GM19035 (cell line): ENCODE measurements around the gene ZNF862.

ENCODE experiments used
- ATAC-seq: cut with Tn5 transposase; IDR thresholded peaks from one replicate; pipeline ENCODE4 v1.9.1; 2021; ENCODE audit not compliant: unreplicated experiment

The ZNF862 gene

DNA sequence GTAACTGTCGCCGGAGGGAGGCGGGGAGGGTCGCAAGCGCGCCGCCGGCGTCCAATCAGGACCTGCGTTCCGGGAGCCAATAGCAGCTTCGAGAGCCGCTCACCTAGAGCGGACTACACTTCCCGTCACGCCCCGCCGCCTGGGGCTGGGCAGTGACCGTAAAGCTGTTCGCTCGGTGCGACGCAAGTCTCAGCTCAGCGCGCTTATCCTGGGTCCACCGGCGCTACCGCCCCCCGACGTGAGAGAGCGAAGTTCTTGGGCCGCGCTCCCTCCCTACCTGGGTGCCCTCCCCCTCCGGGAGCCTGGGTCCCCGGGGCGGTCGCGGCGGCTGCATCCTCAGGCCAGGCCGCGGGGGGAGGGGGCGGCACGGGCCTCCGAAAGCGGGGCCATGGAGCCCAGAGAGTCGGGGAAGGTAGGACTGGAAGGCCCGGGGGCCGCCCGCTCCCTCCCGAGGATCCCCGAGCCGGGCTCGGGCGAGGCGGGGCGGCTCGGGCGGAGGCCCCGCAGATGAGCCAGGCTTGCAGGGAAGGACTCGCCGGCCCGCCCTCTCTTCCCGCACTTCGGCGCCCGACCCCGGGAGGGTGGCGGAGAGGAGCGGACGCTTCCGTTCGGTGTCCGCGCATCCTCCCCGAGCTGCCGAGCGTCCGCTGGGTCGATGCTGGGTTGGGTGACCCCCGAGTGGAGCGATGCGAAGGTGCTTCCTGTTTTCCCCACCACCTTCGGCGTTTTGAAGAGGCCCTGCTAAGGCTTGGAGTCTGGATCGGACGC is at the start of gene ZNF862:
TSS of gene ZNF862 (plus strand) at position 152 of the 768 bp plus-strand sequence. CDS start at position 389, 237 bp downstream.
- ATAC-seq, result peak; percentile 99

DNA sequence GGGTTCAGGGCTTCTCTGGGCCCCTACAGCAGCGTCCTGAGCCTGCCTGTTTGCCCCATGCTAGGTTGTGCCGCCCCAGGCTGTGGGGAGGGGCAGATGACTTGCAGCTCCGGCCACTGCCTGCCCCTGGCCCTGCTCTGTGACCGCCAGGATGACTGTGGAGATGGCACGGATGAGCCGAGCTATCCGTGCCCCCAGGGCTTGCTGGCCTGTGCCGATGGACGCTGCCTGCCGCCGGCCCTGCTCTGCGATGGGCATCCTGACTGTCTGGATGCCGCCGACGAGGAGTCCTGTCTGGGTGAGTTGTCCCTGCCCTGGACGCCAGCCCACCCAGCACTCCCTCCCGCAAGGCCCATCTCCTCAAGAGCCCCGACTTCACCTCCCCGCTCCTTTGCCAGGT is 49.1 kb upstream of the ZNF862 start:
- ATAC-seq, result no peak

- no peak for ATAC-seq
These were observed 48.0 kb upstream of the ZNF862 start for GRCh38 chr7:149790146-149790548.

DNA sequence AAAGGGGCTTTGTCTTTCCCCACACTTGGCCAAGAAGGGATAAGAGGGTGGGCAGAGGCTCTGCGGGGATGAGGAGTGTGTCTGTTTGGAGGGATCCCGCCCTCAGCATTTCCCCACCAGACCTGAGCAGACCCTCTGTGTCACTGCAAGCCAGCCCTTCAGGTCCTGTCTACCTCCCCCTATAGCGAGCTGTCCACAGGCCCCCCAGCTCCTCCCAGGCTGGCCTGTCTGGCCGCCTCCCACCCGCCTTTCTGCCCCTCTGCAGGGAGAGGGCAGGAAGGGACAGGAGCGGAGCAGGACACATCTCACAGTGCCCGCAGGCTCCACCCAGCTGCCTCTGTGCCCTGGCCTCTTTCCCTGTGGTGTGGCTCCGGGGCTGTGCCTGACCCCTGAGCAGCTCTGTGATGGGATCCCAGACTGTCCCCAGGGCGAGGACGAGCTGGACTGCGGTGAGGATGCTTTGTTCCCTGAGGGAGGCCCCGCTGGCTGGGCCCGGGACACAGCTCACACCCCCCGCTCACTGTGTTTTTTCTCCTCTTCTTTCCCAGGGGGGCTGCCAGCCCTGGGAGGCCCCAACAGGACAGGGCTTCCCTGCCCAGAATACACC is 47.3 kb upstream of the ZNF862 start:
- ATAC-seq, result no peak

DNA sequence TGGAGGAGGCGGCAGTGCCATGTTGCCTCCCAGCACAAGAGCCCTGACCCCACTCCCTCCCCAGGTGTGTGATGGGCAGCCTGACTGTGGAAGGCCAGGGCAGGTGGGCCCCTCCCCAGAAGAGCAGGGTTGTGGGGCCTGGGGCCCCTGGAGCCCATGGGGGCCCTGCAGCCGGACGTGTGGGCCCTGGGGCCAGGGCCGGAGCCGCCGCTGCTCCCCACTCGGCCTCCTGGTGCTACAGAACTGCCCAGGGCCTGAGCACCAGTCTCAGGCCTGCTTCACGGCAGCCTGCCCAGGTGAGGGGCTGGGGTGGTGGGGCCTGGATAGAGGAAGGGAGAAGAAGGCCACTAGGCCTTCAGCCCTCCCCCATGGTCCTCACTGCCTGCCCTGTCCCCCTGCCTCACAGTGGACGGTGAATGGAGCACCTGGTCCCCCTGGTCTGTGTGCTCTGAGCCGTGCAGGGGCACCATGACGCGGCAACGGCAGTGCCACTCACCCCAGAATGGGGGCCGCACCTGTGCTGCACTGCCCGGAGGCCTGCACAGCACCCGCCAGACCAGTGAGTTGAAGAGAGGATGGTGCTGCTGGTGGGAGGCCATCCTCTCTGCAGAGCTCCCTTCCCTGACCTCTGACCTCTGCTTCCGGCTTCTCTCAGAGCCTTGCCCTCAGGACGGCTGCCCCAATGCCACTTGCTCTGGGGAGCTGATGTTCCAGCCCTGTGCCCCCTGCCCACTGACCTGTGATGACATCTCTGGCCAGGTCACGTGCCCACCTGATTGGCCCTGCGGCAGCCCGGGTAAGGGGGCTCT is 46.6 kb upstream of the ZNF862 start:
- no peak for ATAC-seq

DNA sequence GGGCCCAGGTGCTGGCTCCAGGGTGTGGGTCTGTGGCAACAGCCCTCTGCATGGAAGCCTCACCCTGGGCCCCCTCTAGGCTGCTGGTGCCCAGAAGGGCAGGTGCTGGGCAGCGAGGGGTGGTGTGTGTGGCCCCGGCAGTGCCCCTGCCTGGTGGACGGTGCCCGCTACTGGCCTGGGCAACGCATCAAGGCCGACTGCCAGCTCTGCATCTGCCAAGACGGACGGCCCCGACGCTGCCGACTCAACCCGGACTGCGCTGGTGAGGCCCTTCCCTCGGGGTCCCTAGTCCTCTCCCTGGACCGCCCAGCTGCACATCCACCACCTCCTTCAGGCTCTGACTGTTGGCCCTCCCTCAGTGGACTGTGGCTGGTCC is 46.0 kb upstream of the ZNF862 start:
- ATAC-seq, result no peak

DNA sequence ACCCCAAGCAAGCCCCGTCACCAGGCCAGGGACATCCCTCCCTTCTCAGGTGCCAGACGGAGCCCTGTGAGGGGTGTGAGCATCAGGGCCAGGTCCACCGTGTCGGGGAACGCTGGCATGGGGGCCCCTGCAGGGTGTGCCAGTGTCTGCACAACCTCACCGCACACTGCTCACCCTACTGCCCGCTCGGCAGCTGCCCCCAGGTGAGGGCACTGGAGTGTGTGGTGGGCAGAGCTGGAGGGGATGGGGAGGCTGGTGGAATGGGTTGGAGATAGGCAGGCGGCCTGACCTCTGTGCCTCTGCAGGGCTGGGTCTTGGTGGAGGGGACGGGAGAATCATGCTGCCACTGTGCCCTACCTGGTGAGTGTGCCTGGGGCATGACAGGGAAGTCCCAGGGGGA is 44.9 kb upstream of the ZNF862 start:
- ATAC-seq, result no peak

GRCh38 chr7:149794661-149795060 is 43.5 kb upstream of the ZNF862 start:
- ATAC-seq, result no peak

GRCh38 chr7:149795126-149795525 is 43.0 kb upstream of the ZNF862 start:
- ATAC-seq, result no peak

DNA sequence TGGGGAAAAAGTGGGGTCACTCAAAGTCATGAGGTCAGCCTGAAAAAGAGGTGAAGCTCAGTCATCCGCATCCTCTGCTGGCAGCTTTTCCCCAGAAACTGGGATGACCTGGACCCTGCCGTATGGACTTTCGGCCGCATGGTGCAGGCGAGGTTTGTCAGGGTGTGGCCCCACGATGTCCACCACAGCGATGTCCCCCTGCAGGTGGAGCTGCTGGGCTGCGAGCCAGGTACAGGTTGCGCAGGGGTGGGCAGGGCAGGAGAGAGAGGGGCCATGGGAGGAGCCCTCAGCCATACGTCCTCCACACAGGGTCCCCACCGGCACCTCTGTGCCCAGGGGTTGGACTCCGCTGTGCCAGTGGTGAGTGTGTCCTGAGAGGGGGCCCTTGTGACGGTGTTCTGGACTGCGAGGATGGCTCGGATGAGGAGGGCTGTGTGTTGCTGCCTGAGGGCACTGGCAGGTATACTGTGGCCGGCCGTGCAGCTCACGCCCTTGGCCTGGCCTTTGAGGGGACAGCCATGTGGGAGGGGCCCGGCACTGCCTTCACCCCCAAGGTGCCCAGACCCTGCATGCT is 41.8 kb upstream of the ZNF862 start:
- no peak for ATAC-seq

- ATAC-seq, result no peak
These were observed 40.4 kb upstream of the ZNF862 start for GRCh38 chr7:149797771-149798170.

DNA sequence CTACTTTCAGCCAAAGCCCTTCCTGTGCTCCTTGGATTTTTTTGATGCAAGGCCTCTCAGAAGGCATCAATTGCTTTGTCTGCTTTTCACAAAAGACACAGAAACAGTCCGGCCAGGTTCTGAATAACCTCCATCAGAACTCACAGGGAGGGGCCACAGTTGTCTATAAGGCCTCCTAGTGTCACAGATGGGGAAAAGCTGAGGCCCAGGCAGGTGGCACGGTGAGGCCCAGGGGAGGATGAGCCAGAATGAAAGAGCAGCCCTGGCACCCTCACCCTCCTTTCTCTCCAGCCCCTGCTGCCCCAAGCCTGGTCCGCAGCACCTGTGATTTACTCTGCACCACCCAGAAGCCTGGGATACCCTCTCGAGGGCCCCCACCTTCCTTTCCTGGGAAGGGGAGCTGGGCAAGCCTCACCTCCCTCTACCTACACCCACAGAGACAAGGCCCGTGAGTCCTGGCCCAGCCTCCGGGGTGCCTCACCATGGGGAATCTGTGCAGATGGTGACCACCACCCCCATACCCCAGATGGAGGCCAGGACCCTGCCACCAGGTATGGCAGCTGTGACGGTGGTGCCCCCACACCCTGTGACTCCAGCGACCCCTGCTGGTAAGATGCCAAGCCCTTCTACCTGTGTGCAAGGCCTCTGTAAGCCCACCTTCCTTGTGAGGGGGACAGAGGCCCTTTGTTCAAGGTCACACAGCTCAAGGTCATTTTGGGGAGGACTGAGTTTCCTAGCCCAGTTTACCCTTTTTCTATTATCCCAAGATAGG is 38.6 kb upstream of the ZNF862 start:
- no peak for ATAC-seq

- ATAC-seq, result no peak
These were observed 38.0 kb upstream of the ZNF862 start for GRCh38 chr7:149800169-149800555.

GRCh38 chr7:149801002-149801566 is 37.1 kb upstream of the ZNF862 start:
- ATAC-seq, result no peak

DNA sequence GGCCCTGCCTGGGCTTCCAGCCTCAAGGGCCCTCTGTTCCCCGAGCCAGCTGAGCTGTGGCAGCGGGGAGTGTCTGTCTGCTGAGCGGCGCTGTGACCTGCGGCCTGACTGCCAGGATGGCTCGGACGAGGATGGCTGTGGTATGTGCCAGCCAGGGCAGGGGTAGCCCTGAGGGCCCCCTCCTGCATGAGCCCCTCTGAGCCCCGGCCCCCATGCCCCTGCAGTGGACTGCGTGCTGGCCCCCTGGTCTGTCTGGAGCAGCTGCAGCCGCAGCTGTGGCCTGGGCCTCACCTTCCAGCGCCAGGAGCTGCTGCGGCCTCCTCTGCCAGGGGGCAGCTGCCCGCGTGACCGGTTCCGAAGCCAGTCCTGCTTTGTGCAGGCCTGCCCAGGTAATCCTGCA is 36.4 kb upstream of the ZNF862 start:
- no peak for ATAC-seq

GRCh38 chr7:149802966-149803365 is 35.2 kb upstream of the ZNF862 start:
- ATAC-seq, result no peak

- no peak for ATAC-seq
These were observed 34.6 kb upstream of the ZNF862 start for GRCh38 chr7:149803551-149804074.

DNA sequence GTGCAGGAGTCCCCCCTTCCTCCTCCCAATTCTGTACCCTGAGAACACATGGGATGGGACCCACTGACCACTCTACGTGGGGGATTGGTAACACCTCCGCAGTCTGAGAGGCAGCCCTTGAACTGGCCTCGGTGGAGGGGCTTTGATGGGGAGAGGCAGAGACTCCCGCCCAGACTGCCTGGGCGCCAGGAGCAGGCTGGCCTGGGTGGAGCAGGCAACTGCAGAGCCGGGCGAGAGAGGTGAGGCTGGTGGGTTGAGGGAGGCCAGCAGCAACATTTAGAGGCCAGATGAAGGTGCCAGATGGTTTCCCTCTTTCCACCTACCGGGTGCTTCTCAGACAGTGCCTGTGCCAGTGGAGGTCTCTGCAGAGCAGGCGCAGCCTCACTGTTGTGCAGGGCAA is 34.1 kb upstream of the ZNF862 start:
- ATAC-seq, result no peak

DNA sequence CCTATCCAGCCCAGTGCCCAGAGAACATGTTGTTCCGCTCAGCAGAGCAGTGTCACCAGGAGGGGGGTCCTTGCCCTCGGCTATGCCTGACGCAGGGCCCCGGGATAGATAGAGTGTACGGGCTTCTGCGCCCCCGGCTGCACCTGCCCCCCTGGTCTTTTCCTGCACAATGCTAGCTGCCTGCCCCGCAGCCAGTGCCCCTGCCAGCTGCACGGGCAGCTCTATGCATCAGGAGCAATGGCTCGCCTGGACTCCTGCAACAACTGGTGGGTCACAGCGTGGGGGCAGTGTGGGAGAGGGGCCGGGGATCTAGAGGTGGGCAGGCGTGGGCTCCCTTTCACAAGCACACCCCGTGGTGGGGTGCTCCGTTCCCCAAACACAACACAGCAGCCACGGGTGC is 31.4 kb upstream of the ZNF862 start:
- ATAC-seq, result no peak

DNA sequence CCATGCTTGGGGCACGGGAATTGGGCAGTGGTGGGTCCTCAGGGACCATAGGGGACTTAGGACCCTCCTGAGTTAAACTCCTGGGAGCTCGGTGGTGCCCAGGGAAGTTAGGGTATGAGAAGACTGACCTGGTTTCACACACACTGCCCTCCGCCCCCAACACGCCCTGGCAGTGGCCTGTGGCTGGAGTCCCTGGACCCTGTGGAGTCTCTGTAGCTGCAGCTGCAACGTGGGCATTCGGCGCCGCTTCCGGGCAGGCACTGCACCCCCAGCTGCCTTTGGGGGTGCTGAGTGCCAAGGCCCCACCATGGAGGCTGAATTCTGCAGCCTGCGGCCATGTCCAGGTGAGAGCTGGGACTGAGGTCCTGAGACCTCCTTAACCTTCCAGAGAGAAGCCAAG is 29.9 kb upstream of the ZNF862 start:
- ATAC-seq, result no peak
